GM18868 (cell line): ENCODE data around the gene EVX1.

ENCODE experiments used
- ATAC-seq: cut with Tn5 transposase; IDR thresholded peaks from one replicate; pipeline ENCODE4 v1.9.1; 2021; ENCODE audit warnings: mild to moderate bottlenecking, moderate library complexity; ENCODE audit not compliant: unreplicated experiment

Gene EVX1

GRCh38 chr7:27224983-27225934, 17.3 kb upstream of the EVX1 start:
- no peak for ATAC-seq

GRCh38 chr7:27229448-27229847, 13.2 kb upstream of the EVX1 start:
- ATAC-seq: no peak

- no peak for ATAC-seq
Measured at GRCh38 chr7:27235387-27236311, 7.0 kb upstream of the EVX1 start.

GRCh38 chr7:27237735-27238334, 4.8 kb upstream of the EVX1 start:
- ATAC-seq: no peak

GRCh38 chr7:27238979-27239386, 3.6 kb upstream of the EVX1 start:
- ATAC-seq: no peak

GRCh38 chr7:27239387-27240014, 3.1 kb upstream of the EVX1 start:
- ATAC-seq: no peak

GRCh38 chr7:27240015-27240731, 2.4 kb upstream of the EVX1 start:
- ATAC-seq: no peak

- no peak for ATAC-seq
Measured at GRCh38 chr7:27241189-27242056, 1.2 kb upstream of the EVX1 start.

- ATAC-seq: no peak
Measured at GRCh38 chr7:27242154-27242553, 448 bp upstream of the EVX1 start.

GRCh38 chr7:27243340-27244163, 950 bp downstream of the EVX1 start:
- no peak for ATAC-seq

- no peak for ATAC-seq
Measured at GRCh38 chr7:27244488-27245123, 2.0 kb downstream of the EVX1 start.

- ATAC-seq: no peak
Measured at GRCh38 chr7:27245124-27245797, 2.7 kb downstream of the EVX1 start.

GRCh38 chr7:27245798-27246691, 3.4 kb downstream of the EVX1 start:
- no peak for ATAC-seq

GRCh38 chr7:27247000-27247399, 4.4 kb downstream of the EVX1 start:
- no peak for ATAC-seq

- ATAC-seq: no peak
Measured at GRCh38 chr7:27247452-27248426, 5.1 kb downstream of the EVX1 start.
